Hematopoietic multipotent progenitor cell (in vitro differentiated cells): ENCODE data around the gene CTRB1. TPM values are rescaled to one million over a fixed set of nuclear protein-coding genes. Genes with fewer than 3 reads are reported as not detected.
A peak's percentile ranks its signal among the peaks of the same experiment; 100 is the strongest.
"Not testable (repeated sequence)": the region's sequence is repeated elsewhere in the genome, so short reads cannot be mapped to it uniquely, and the experiment has no call there.

ENCODE experiments used
- DNase-seq, 3 donors: peaks; one replicate each; pipeline ENCODE4 v3.0.0-alpha.2; 2011 to 2015; ENCODE audit warnings: low read depth in 2 of 3, low spot score in 2 of 3
- total RNA-seq: library from RNA; depleted of rRNA; stranded (reverse); fragments of >200 nt; gene quantifications from one replicate; pipeline ENCODE4 v1.2.3, GENCODE V29; 2012

Gene CTRB1
- total RNA-seq, 1 donor: not detected

GRCh38 chr16:75203667-75204409 is 14.9 kb upstream of the CTRB1 start:
- no peak for DNase-seq

DNA sequence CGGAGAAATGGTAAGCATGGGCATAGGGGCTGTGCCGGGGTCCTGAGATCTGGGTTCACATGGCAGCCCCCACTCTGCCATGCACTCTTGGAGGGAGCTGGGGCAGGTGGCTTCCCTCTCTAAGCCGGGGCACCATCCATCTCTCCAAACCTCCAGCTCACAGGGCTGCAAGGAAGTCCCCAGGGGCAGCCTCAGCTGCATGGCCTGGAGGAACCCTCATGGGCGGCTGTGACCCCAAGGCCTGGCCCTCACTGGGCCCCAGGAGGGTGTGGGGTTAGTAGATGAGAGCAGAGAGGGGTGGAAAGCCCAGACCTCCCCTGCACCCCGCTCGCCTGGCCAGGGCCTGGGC is 14.4 kb upstream of the CTRB1 start:
- no peak for DNase-seq

- DNase-seq: not testable (repeated sequence)
These were observed 13.9 kb upstream of the CTRB1 start for GRCh38 chr16:75204905-75205304.

DNA sequence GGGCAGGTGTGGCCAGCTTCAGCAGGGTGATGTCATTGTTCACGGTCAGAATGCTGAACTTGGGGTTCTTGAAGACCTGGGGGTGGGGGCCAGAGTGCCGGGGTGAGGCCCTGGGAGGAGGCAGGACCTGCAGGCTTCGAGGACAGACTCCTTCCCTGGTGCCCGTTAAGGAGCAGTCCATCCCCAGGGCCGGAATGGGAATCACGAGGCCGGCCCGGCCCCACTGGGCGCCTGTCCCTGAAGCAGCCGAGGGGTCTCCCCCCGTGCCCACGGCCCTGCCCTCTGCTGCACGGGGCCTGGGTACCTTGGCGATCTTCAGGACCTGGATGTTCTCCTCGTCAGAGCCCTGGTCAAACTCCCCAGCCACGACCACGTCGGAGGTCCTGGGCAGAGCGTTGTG is 13.3 kb upstream of the CTRB1 start:
- not testable (repeated sequence) for DNase-seq

DNA sequence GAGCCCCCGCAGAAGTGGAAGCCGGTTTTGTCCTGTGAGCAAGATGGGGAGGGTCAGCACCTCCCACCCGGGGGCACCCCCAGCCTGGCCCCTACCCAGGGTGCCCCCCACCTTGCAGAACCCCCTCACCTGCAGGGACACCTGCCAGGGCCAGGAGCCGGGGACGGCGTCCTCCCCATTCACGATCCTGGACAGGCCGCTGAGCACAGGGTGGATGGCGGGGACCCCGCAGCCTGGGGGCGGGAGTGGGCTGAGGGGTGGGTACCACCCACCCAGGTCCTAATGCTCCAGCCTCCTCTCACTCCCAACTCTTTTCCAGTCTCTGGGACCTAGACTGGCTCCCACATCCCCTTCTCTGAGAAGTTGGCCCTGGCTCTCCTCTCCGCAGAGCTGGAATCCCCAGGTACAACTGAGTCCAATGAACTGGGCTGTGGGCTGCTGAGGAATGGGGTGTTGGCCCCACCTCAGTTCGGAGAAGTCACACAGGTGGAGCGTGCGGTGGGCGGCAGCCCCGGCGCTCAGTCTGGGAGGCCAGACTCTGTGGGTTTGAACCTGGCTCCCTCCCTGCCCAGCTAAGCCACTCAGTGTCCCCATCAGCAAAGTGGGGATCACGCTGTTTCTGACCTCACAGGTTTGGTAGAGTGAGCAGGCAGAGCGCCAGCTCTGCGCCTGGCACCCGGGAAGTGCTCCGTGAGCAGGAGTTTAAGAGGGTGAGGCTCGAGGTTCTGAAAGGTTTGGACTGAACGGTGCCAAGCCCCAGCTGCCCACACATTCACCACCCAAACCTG is 12.6 kb upstream of the CTRB1 start:
- DNase-seq: not testable (repeated sequence)

DNA sequence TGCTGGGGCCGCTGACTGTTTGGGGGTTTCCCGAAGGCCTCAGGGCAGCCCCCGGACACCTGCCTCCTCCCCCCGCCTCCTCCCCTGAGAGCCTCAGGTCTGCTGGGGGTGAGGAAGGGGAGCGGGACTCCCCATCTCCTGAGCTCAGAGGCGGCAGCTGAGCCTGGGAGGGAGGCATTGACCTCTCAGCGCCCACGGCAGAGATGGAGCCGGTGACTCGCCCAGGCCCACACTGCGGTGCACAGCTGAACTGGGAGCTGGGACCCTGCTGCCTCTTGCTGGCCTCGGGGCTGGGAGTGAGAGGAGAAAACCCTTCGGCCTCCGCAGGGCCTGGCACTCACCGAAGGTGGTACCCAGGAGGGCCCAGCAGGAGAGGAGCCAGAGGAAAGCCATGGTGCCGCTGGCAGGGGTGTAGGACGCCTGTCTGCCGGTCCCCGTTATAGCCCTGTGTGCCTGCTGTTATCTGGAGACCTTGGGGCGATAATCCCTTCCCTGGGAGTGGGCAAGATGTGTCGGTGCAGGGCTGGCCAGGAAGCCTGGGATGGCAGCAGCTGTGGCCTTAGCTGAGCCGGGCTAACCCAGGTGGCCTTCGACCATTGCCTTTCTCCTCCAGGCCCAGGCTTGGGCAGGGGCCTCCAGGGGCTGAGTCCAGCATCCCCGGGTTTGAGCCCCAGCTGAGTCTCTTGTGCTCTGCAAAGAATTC is 11.9 kb upstream of the CTRB1 start, which contains the start of gene CTRB2:
TSS of gene CTRB2 (minus strand) at position 413 of the 703 bp plus-strand sequence. CDS start at position 393, 20 bp downstream.
- no peak for DNase-seq

DNA sequence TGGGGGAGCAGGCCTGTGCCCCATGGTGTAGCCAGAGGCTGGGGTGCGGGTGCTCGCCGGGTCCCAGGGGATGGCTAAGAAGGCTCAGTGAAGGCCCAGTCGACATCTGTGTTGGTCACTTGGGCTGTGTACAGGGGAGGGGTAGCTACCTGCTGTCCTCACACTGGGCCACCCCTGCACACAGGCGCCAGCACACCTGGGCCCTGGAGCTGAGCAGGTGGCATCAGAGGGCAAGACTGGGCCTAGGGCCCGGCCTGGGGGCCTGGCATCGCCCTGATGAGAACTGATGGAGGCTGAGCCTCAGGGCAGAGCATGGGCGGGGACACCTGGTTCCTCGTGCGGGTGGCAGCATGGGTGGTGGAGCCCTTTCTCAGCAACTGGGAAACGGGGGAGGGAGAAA is 11.0 kb upstream of the CTRB1 start:
- no peak for DNase-seq

DNA sequence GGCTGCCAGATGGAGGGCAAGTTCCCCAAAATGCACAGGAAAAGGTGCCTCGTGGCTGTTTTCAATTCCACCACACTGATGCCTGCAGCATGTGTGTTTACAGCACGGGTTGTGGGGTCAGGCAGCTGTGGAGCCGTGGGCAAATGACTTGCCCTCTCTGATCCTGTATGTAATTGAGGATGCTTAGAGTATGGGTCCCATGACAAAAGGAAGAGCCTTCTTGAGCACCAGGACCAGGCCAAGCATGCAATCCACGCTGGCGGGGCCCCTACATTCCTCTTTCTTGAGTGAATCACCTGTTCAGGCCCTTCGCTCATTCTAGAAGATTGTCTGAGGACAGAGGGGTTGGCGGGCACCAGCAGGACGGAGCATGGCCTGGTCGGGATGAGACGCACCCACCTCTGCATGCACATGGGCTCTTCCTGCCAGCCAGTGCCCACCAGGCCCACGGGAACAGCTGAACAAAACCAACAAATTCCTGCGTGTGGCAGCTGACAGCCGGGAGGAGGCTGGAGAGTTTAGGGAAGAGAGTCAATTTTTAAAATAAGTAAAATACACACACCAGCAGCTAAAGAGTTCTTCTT is 10.5 kb upstream of the CTRB1 start:
- no peak for DNase-seq

GRCh38 chr16:75208861-75209505 is 9.8 kb upstream of the CTRB1 start:
- DNase-seq: no peak

DNA sequence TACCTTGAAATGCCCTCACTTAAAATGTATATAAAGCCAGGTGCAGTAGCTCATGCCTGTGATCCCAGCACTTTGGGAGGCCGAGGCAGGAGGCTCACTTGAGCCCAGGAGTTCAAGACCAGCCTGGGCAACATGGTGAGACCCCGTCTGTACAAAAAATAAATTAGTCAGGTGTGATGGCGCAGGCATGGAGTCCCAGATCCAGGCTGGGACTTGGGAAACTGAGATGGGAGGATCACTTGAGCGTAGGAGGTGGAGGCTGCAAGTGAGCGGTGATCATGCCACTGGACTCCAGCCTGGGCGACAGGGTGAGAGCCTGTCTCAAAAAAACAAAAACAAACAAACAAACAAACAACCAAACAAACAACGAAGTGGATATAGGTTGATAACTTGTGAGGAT is 9.3 kb upstream of the CTRB1 start:
- DNase-seq: not testable (repeated sequence)

DNA sequence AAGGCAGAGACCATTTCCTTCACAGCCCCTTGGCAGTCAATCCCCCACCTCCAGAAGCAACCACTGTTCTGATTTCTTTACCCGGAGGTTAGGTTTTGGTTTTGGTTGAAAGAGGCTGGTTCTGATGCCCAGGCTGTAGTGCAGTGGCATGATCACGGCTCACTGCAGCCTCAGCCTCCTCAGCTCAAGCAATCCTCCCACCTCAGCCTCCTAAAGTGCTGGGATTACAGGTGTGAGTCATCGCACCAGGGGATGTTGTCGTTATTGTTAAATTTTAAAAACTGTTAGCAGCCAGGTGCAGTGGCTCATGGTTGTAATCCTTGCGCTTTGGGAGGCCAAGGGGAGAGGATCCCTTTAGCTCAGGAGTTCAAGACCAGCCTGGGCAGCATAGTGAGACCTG is 8.8 kb upstream of the CTRB1 start:
- no peak for DNase-seq

DNA sequence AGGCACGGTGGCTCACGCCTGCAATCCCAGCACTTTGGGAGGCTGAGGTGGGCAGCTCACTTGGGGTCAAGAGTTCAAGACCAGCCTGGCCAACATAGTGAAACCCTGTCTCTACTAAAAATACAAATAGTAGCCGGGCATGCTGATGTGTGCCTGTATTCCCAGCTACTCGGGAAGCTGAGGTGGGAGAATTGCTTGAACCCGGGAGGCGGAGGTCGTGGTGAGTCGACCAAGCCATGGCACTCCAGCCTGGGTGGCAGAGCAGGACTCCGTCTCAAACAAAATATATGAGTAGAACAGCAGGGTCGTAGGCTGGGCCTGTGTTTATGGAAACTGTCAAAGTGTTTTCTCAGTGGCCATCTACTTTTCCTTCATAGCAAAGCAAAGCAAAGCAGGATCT is 7.5 kb upstream of the CTRB1 start:
- DNase-seq: not testable (repeated sequence)

GRCh38 chr16:75216127-75216526 is 2.7 kb upstream of the CTRB1 start:
- no peak for DNase-seq

GRCh38 chr16:75216576-75216975 is 2.2 kb upstream of the CTRB1 start:
- no peak for DNase-seq

DNA sequence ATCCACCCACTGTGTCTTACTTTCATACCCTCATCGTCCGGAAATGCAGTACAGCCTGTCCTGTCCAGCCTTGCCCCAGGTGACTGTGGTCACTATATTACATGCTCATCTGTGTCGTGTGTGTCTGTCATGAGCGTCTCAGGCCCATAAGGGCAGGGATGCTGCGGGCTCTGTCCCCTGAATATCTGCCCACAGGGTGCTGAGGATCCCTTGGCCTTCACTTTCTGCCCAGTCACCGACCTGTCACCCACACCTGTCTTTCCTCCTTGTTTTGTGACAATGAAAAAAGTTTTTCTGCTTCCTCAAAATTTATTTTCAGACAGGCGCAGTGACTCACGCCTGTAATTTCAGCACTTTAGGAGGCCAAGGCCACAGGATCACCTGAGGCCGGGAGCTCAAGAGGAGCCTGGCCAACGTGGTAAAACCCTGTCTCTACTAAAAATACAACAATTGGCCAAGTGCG is 1.4 kb upstream of the CTRB1 start:
- DNase-seq: no peak

DNA sequence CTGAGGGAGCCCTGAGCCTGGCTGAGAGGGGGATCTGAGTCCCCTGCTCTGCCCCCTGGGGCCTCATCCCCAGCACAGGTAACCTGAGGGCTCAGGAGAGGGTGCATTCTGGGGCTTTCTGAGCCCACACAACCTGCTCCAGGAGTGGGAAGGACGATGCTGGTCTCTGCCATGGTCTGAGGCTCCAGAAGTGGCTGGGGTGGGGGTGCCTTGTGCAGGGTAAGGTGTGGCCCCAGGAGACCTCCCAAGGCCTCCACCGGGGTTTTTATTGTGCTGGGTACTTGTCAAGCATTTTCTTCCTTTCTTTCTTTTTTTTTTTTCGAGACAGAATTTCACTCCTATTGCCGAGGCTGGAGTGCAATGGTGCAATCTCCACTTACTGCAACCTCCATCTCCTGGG is 300 bp downstream of the CTRB1 start:
- no peak for DNase-seq

DNA sequence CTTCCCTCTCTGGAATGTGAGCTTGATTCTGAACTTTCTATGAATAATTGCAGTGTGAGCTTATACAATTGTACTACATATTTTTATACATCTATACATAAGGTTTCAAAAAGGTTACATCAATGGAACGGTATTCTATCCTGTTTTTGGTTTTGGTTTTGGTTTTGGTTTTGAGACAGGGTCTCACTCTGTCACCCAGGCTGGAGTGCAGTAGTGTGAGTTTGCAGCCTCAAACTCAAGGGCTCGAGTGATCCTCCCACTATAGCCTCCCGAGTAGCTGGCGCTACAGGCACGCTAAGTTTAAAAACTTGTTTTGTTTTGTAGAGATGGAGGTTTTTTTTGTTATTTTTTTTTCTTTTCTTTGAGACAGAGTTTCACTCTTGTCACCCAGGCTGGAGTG is 1.1 kb downstream of the CTRB1 start:
- peak in 1 of 3 donors; percentile 19 for DNase-seq

GRCh38 chr16:75222271-75222783 is 3.5 kb downstream of the CTRB1 start:
- DNase-seq: no peak

- not testable (repeated sequence) for DNase-seq
These were observed 4.3 kb downstream of the CTRB1 start for GRCh38 chr16:75223129-75223528.
